ENCODE measurements around the gene PRKRIP1. TPM values are rescaled to one million over a fixed set of nuclear protein-coding genes. Genes with fewer than 3 reads are reported as not detected.

PRKRIP1 gene
- total and polyA plus RNA-seq, 4 donors, result 5.4 to 15.8 (median 7.1) TPM

- H3K36me3 ChIP-seq (ENCODE audit: control insufficient read depth in 4 of 4, insufficient read depth in 3 of 4, low read depth in 1 of 4, low read length in 3 of 4), result peaks cover 6 to 32% (median 8%) of the 10 kb centered on the region in 4 donors
- no peak overlapping the region for H3K4me3 ChIP-seq (ENCODE audit: low read depth in 1 of 3, low read length in 3 of 3)
- DNase-seq (ENCODE audit: low spot score), result no peak
- no peak overlapping the region for H3K27ac ChIP-seq (ENCODE audit: low read depth in 1 of 2, low read length in 2 of 2)
- TF ChIP-seq EGR1 (IDR thresholded peaks at IDR 0.05; ENCODE audit: low read depth in 2 of 2) (no peak), NR2F2 (IDR thresholded peaks at IDR 0.05) (no peak), HNF4G (IDR thresholded peaks at IDR 0.05) (no peak), CTCF (IDR thresholded peaks at IDR 0.05; ENCODE audit: low read depth, low read length, missing input control) (no peak), REST (IDR thresholded peaks at IDR 0.05) (no peak), ZBTB33 (IDR thresholded peaks at IDR 0.05) (no peak), FOXA2 (IDR thresholded peaks at IDR 0.05) (no peak), JUND (IDR thresholded peaks at IDR 0.05) (no peak), TAF1 (conservative IDR thresholded peaks at IDR 0.05) (no peak), SP1 (IDR thresholded peaks at IDR 0.05) (no peak), GABPA (IDR thresholded peaks at IDR 0.05 in 1 of 2, conservative IDR thresholded peaks at IDR 0.05 in 1 of 2) (no peak), YY1 (IDR thresholded peaks at IDR 0.05) (no peak), RAD21 (IDR thresholded peaks at IDR 0.05) (no peak), RXRA (IDR thresholded peaks at IDR 0.05) (no peak), ATF3 (IDR thresholded peaks at IDR 0.05) (no peak), HNF4A (conservative IDR thresholded peaks at IDR 0.05) (no peak), FOXA1 (IDR thresholded peaks at IDR 0.05) (no peak), MAX (IDR thresholded peaks at IDR 0.05) (no peak)
- no peak overlapping the region for H3K9ac ChIP-seq (ENCODE audit: low read depth in 1 of 2, low read length in 2 of 2)
- 89% methylated on average over 8 of the region's 8 CpGs for WGBS
- no peaks in the 10 kb centered on the region for H3K27me3 ChIP-seq (ENCODE audit: control insufficient read depth in 4 of 4, insufficient read depth in 4 of 4, low read length in 3 of 4)
- peaks cover 3 to 14% (median 10%) of the 10 kb centered on the region in 4 donors for H3K4me1 ChIP-seq (ENCODE audit: control insufficient read depth in 4 of 4, insufficient read depth in 4 of 4, low read length in 3 of 4)
- no peaks in the 10 kb centered on the region for H3K9me3 ChIP-seq (ENCODE audit: control insufficient read depth in 4 of 4, low read length in 3 of 4)
Observed at GRCh38 chr7:102460467-102460866, 64.3 kb downstream of the PRKRIP1 start.

Data from liver (tissue), 9 donors.